Gastrocnemius medialis (tissue), 4 donors: ENCODE measurements around the gene EP300. TPM values are rescaled to one million over a fixed set of nuclear protein-coding genes. Genes with fewer than 3 reads are reported as not detected.
"Not testable (repeated sequence)": the region's sequence is repeated elsewhere in the genome, so short reads cannot be mapped to it uniquely, and the experiment has no call there.

Source experiments
- ATAC-seq, 2 donors: fragments of 150-250 bp; one replicate each; pipeline ENCODE4 v1.9.1; 2016
- DNase-seq, 2 donors: peaks; one replicate each; pipeline ENCODE4 v3.0.0-alpha.2; 2019
- H3K27ac ChIP-seq, 4 donors: fragments of 200-600 bp; sonication (generic); 1 replicate in 1 of 4; 2 replicates in 3 of 4; pipeline ENCODE4 v1.5.1; 2016 to 2018; ENCODE audit warnings: mild to moderate bottlenecking in 2 of 4, moderate library complexity in 1 of 4
- H3K27me3 ChIP-seq, 3 donors: fragments of 200-600 bp; sonication (generic) in 2 of 3; 1 replicate in 1 of 3; 2 replicates in 2 of 3; pipeline versions ENCODE4 v1.5.1 to v1.6.0; 2016 to 2019; ENCODE audit warnings: mild to moderate bottlenecking in 1 of 3, moderate library complexity in 1 of 3
- H3K36me3 ChIP-seq, 2 donors: fragments of 200-600 bp; sonication (generic) in 1 of 2; one replicate each; pipeline ENCODE4 v1.5.1; 2017 to 2018
- H3K4me1 ChIP-seq, 2 donors: fragments of 200-600 bp; sonication (generic) in 1 of 2; one replicate each; pipeline ENCODE4 v1.5.1; 2016 to 2017; ENCODE audit warnings: mild to moderate bottlenecking in 2 of 2
- H3K4me3 ChIP-seq, 4 donors: fragments of 200-600 bp; sonication (generic) in 3 of 4; 1 replicate in 1 of 4; 2 replicates in 3 of 4; pipeline ENCODE4 v1.5.1; 2016 to 2019; ENCODE audit warnings: mild to moderate bottlenecking in 2 of 4
- H3K9me3 ChIP-seq, 3 donors: fragments of 200-600 bp; sonication (generic) in 2 of 3; 1 replicate in 1 of 3; 2 replicates in 2 of 3; pipeline ENCODE4 v1.5.1; 2016 to 2019
- CTCF ChIP-seq, 5 experiments: fragments of 450-650 bp in 3 of 5; fragments of 200-600 bp in 2 of 5; sonication (generic) in 2 of 5; IDR thresholded peaks in 4 of 5; conservative IDR thresholded peaks in 1 of 5; 1 replicate in 4 of 5; 2 replicates in 1 of 5; pipeline ENCODE4 v1.5.1; 2016 to 2019; ENCODE audit warnings: antibody characterized with exemption in 5 of 5, mild to moderate bottlenecking in 3 of 5, moderate library complexity in 3 of 5
- POLR2A ChIP-seq, 2 donors: fragments of 450-650 bp; IDR thresholded peaks; one replicate each; pipeline ENCODE4 v1.6.1; 2017; ENCODE audit warnings: antibody characterized with exemption in 2 of 2, mild to moderate bottlenecking in 2 of 2, moderate library complexity in 2 of 2
- in situ Hi-C, 4 donors: fragments of 200-750 bp; cut with MboI; loops; one replicate each; pipeline versions ENCODE4 v1.15.0 to v1.8.0; 2017; ENCODE audit warnings: low sequenced_read_pairs in 4 of 4
- intact Hi-C: fragments of 100-400 bp; cut with DNase I; formaldehyde crosslinking; loops from one replicate; pipeline ENCODE4 v1.15.1; 2023; ENCODE audit warnings: low total_unique reads
- total RNA-seq, 4 donors: library from RNA; depleted of rRNA; stranded (reverse); fragments of >200 nt; gene quantifications; one replicate each; pipeline versions ENCODE4 v1.1.0 to v1.2.3, GENCODE V29; 2016

The EP300 gene
- total RNA-seq, 4 donors from 2014 or later, result 29.6 to 53.0 (median 38.0) TPM

GRCh38 chr22:41062146-41062545, 30.2 kb upstream of the EP300 start:
- in situ Hi-C loops, result no loop called here

GRCh38 chr22:41064326-41064725, 28.1 kb upstream of the EP300 start:
- H3K4me1 ChIP-seq, DNase-seq, intact Hi-C loops, H3K4me3 ChIP-seq, H3K36me3 ChIP-seq, ATAC-seq, H3K27ac ChIP-seq, in situ Hi-C loops, H3K27me3 ChIP-seq, H3K9me3 ChIP-seq: not testable (repeated sequence)

More at GRCh38 chr22:41062146-41062545, 30.2 kb upstream of the EP300 start:
- no peaks in the 10 kb centered on the region for H3K36me3 ChIP-seq
- no peak overlapping the region for H3K4me3 ChIP-seq
- ATAC-seq (no peak), DNase-seq (no peak)
- no peaks in the 10 kb centered on the region for H3K9me3 ChIP-seq
- intact Hi-C loops, result no loop called here
- H3K27ac ChIP-seq, result no peak overlapping the region
- no peaks in the 10 kb centered on the region for H3K4me1 ChIP-seq
- TF ChIP-seq CTCF (IDR thresholded peaks at IDR 0.05 in 4 of 5, conservative IDR thresholded peaks at IDR 0.05 in 1 of 5), result no peak
- no peak for TF ChIP-seq POLR2A (IDR thresholded peaks at IDR 0.05)
- no peaks in the 10 kb centered on the region for H3K27me3 ChIP-seq

- H3K27me3 ChIP-seq, H3K36me3 ChIP-seq, H3K4me1 ChIP-seq, in situ Hi-C loops, intact Hi-C loops, DNase-seq, H3K4me3 ChIP-seq, H3K27ac ChIP-seq, ATAC-seq, H3K9me3 ChIP-seq: not testable (repeated sequence)
Observed at GRCh38 chr22:41066341-41066740, 26.1 kb upstream of the EP300 start.

- intact Hi-C loops, H3K4me3 ChIP-seq, H3K4me1 ChIP-seq, ATAC-seq, in situ Hi-C loops, H3K9me3 ChIP-seq, H3K36me3 ChIP-seq, DNase-seq, H3K27me3 ChIP-seq, H3K27ac ChIP-seq: not testable (repeated sequence)
Observed at GRCh38 chr22:41067968-41068367, 24.4 kb upstream of the EP300 start.

GRCh38 chr22:41070665-41071331, 21.6 kb upstream of the EP300 start:
- ATAC-seq, result no peak
- intact Hi-C loops, result no loop called here
- no peak overlapping the region for H3K4me3 ChIP-seq
- TF ChIP-seq CTCF (IDR thresholded peaks at IDR 0.05 in 4 of 5, conservative IDR thresholded peaks at IDR 0.05 in 1 of 5) (no peak), POLR2A (IDR thresholded peaks at IDR 0.05) (no peak)
- in situ Hi-C loops, result loop anchor here in 1 of 4 donors (10.0 kb wide), 1 partner anchor 126 kb away; no protein-coding TSS in a partner anchor
- DNase-seq, result no peak
- H3K36me3 ChIP-seq, result no peaks in the 10 kb centered on the region
- H3K27me3 ChIP-seq, result no peaks in the 10 kb centered on the region
- H3K4me1 ChIP-seq, result no peaks in the 10 kb centered on the region
- no peak overlapping the region for H3K27ac ChIP-seq
- no peaks in the 10 kb centered on the region for H3K9me3 ChIP-seq

GRCh38 chr22:41074061-41074460, 18.3 kb upstream of the EP300 start:
- Histone ChIP-seq H3K4me1 (no peaks in the 10 kb centered on the region), H3K36me3 (no peaks in the 10 kb centered on the region), H3K27ac (no peak overlapping the region), H3K9me3 (no peaks in the 10 kb centered on the region), H3K4me3 (no peak overlapping the region), H3K27me3 (no peaks in the 10 kb centered on the region)
- no peak for DNase-seq
- ATAC-seq, result no peak
- TF ChIP-seq CTCF (IDR thresholded peaks at IDR 0.05 in 4 of 5, conservative IDR thresholded peaks at IDR 0.05 in 1 of 5) (no peak), POLR2A (IDR thresholded peaks at IDR 0.05) (no peak)
- in situ Hi-C loops, result loop anchor here in 1 of 4 donors (10.0 kb wide), 1 partner anchor 129 kb away; no protein-coding TSS in a partner anchor
- intact Hi-C loops, result no loop called here
